ENCODE measurements around the gene OTOGL. TPM values are rescaled to one million over a fixed set of nuclear protein-coding genes. Genes with fewer than 3 reads are reported as not detected.

The OTOGL gene
- polyA plus RNA-seq, 3 donors: not detected

- Histone ChIP-seq H3K9ac (ENCODE audit: insufficient read depth, low read length, poor library complexity, severe bottlenecking) (no peak overlapping the region), H3K9me3 (replicated peaks in 1 of 2; ENCODE audit: control insufficient read depth in 1 of 2, insufficient read depth in 1 of 2, low read length in 2 of 2) (no peaks in the 10 kb centered on the region), H3K27ac (ENCODE audit: low read depth in 1 of 2, low read length in 2 of 2) (no peak overlapping the region), H3K4me1 (ENCODE audit: control insufficient read depth in 1 of 2, insufficient read depth in 2 of 2, low read length in 2 of 2) (no peaks in the 10 kb centered on the region), H3K4me3 (replicated peaks in 1 of 3; ENCODE audit: low read depth in 2 of 3, low read length in 3 of 3) (no peak overlapping the region), H2AFZ (ENCODE audit: insufficient read depth, low read depth, low read length, poor library complexity, severe bottlenecking) (no peak overlapping the region), H3K36me3 (replicated peaks in 1 of 2; ENCODE audit: control insufficient read depth in 1 of 2, insufficient read depth in 2 of 2, low read length in 2 of 2) (no peaks in the 10 kb centered on the region), H3K79me2 (ENCODE audit: insufficient read depth, low read length) (no peaks in the 10 kb centered on the region), H4K20me1 (ENCODE audit: insufficient read depth, low read length) (no peaks in the 10 kb centered on the region), H3K4me2 (replicated peaks; ENCODE audit: extremely low read depth, low read length, poor library complexity, severe bottlenecking) (no peak overlapping the region), H3K27me3 (ENCODE audit: control insufficient read depth in 2 of 2, insufficient read depth in 2 of 2, low read length in 2 of 2) (no peaks in the 10 kb centered on the region)
- H3K27me3 Mint-ChIP-seq (ENCODE audit: low read depth in 3 of 3): peaks cover 0 to 4% (median 0%) of the 10 kb centered on the region in 3 donors
- H3K9me3 Mint-ChIP-seq: peaks cover 1 to 11% (median 9%) of the 10 kb centered on the region in 7 donors
- no peak for TF ChIP-seq CTCF (IDR thresholded peaks at IDR 0.05)
- no peak overlapping the region for H3K4me3 Mint-ChIP-seq
- DNase-seq: no peak
- H3K4me1 Mint-ChIP-seq: no peaks in the 10 kb centered on the region
- H3K27ac Mint-ChIP-seq: no peak overlapping the region
- intact Hi-C loops (cut with micrococcal nuclease): no loop called here
- H3K36me3 Mint-ChIP-seq: no peaks in the 10 kb centered on the region
Observed at GRCh38 chr12:80282761-80283160, 183.4 kb downstream of the OTOGL start.

DNA sequence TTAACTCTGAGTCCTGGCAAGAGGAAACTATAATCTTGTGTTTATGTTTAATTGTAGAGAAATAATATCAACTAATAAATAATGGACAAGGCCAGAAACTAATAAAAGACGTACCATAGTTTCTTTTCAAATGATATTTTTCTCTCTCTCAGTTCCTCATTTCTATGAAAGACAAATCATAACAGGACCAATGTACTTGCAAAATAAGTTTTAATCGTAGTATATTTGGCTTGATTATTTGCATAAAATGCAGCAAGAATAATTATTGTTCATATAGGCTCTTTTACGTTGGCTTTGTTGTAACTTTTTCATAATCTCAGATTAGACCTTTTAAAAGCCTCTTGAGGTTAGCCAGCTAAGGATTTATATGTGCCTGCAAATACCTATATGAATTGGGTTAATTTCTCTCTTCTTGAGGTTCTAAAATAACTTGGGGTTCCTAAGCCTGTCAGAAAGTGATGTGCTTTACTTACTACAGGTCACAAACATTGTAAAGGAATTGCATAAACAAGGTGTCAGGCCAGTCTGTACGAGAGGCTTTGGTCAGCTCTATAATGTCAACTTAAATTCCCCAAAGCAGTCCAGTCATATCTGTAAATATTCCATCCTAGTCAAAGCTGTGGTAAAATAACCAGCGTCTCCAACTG, 191.9 kb downstream of the OTOGL start:
- no peaks in the 10 kb centered on the region for H3K4me1 ChIP-seq (ENCODE audit: control insufficient read depth in 1 of 2, insufficient read depth in 2 of 2, low read length in 2 of 2)
- Mint-ChIP-seq H3K27me3 (ENCODE audit: low read depth in 3 of 3) (no peaks in the 10 kb centered on the region), H3K27ac (no peak overlapping the region), H3K4me1 (no peaks in the 10 kb centered on the region), H3K9me3 (peaks cover 4 to 10% (median 8%) of the 10 kb centered on the region in 7 donors), H3K36me3 (no peaks in the 10 kb centered on the region), H3K4me3 (no peak overlapping the region)
- no peak overlapping the region for H3K9ac ChIP-seq (ENCODE audit: insufficient read depth, low read length, poor library complexity, severe bottlenecking)
- intact Hi-C loops (cut with micrococcal nuclease): no loop called here
- H3K79me2 ChIP-seq (ENCODE audit: insufficient read depth, low read length): no peaks in the 10 kb centered on the region
- H3K27ac ChIP-seq (ENCODE audit: low read depth in 1 of 2, low read length in 2 of 2): no peak overlapping the region
- no peaks in the 10 kb centered on the region for H3K27me3 ChIP-seq (ENCODE audit: control insufficient read depth in 2 of 2, insufficient read depth in 2 of 2, low read length in 2 of 2)
- no peak overlapping the region for H2AFZ ChIP-seq (ENCODE audit: insufficient read depth, low read depth, low read length, poor library complexity, severe bottlenecking)
- 90% methylated on average over 2 of the region's 5 CpGs for WGBS (ENCODE audit: insufficient coverage)
- no peaks in the 10 kb centered on the region for H3K36me3 ChIP-seq (replicated peaks in 1 of 2; ENCODE audit: control insufficient read depth in 1 of 2, insufficient read depth in 2 of 2, low read length in 2 of 2)
- no peak overlapping the region for H3K4me2 ChIP-seq (replicated peaks; ENCODE audit: extremely low read depth, low read length, poor library complexity, severe bottlenecking)
- DNase-seq: no peak
- H3K4me3 ChIP-seq (replicated peaks in 1 of 3; ENCODE audit: low read depth in 2 of 3, low read length in 3 of 3): no peak overlapping the region
- H4K20me1 ChIP-seq (ENCODE audit: insufficient read depth, low read length): no peaks in the 10 kb centered on the region
- peaks cover 10 to 15% of the 10 kb centered on the region in 2 donors for H3K9me3 ChIP-seq (replicated peaks in 1 of 2; ENCODE audit: control insufficient read depth in 1 of 2, insufficient read depth in 1 of 2, low read length in 2 of 2)
- TF ChIP-seq CTCF (IDR thresholded peaks at IDR 0.05): no peak
